ENCODE results near the gene RNF19B.
"Not testable (repeated sequence)": the region's sequence is repeated elsewhere in the genome, so short reads cannot be mapped to it uniquely, and the experiment has no call there.

The RNF19B gene

GRCh38 chr1:32934535-32934934, 30.1 kb downstream of the RNF19B start:
- in situ Hi-C loops (cut with MboI; ENCODE audit: low sequenced_read_pairs) = loop anchor here (10.0 kb wide), 1 partner anchor 150 kb away; the partner anchor contains the start of gene AZIN2

DNA sequence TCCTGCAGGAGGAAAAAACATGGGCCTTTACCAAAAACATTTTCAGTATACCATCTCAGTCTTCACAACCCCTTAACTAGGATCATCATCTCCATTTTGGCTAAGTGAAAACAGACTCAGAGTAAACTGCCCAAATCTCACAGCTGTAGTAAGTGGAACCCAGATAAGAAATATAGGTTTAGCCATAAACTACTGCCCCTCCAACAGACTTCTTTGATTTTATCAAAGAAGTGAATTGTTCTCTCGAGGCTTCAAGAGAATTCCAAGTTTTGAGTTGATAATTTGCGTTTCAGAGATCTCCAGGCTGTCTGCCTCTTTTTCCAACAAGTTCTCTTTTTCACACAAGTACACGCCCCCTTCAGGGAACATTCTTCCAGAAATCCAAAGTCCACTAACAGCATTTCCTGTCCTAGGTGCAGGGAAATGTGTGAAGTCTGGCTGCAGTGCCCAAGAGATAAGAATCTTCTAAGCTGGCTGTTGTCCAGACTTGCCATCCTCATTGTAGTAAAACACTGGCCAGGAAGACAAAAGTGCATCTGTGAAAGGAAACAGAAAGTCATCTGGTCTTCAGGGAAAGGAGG, 30.8 kb downstream of the RNF19B start:
- in situ Hi-C loops (cut with MboI; ENCODE audit: low sequenced_read_pairs) = loop anchor here (10.0 kb wide), 1 partner anchor 151 kb away; the partner anchor contains the start of gene AZIN2

GRCh38 chr1:32931760-32932159, 32.8 kb downstream of the RNF19B start:
- in situ Hi-C loops (cut with MboI; ENCODE audit: low sequenced_read_pairs) = loop anchor here (10.0 kb wide), 1 partner anchor 153 kb away; the partner anchor contains the start of gene AZIN2

DNA sequence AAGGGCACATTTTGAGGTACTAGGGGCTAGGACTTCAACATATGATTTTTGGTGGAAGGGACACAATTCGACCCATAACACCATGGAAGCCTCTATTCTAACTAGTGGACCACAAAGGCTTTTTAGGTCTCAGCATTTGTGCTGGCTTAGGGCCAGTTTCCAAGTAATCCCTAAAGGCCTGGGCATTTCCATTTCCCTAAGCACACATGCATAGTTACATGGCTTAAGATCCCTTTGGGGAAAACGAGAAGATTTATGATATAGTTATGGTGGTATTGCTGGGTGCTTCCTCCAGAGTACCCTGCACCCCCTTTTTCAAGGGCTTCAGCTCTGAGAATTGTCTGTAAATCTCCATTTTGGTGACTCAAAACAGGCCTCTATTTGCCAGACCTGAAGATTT, 35.2 kb downstream of the RNF19B start:
- in situ Hi-C loops (cut with MboI; ENCODE audit: low sequenced_read_pairs) = no loop called here

- in situ Hi-C loops (cut with MboI; ENCODE audit: low sequenced_read_pairs) = no loop called here
Observed at GRCh38 chr1:32928715-32929114, 35.9 kb downstream of the RNF19B start.

DNA sequence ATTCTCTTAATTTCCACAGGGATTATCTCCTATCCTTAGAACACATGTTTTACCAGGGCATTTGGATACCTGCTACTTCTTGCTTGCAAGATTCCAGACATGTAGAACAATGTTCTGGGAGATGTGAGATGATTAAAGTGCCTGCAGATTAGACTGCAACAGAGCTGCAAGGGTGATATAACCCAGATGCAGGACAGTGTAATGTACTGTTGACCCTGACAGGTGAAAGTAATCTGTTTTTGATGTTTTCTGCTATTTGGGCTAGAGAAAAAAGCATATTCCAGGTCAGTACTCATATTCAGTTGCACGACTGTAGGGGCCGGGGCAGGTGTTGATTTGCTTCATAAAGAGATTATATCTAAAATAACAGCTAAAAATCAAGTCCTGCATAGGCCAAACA, 36.3 kb downstream of the RNF19B start:
- in situ Hi-C loops (cut with MboI; ENCODE audit: low sequenced_read_pairs) = no loop called here

DNA sequence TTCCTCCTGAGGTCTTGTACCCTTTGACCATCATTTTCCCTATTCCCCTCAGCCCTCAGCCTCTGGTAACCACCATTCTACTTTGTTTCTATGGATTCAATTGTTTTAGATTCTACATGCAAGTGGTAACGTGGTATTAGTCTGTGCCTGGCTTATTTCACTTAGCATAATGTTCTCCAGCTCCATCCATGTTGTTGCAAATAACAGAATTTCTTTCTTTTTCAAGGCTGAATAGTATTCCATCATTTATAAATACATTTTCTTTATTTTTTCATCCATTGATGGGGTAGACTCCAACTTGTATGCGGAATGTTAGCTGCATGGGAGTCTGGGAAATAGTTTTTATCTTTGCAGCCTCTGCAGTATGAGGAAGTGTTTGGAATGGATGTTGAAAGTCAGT, 37.2 kb downstream of the RNF19B start:
- in situ Hi-C loops (cut with MboI; ENCODE audit: low sequenced_read_pairs) = no loop called here

GRCh38 chr1:32926562-32926961, 38.0 kb downstream of the RNF19B start:
- in situ Hi-C loops (cut with MboI; ENCODE audit: low sequenced_read_pairs) = no loop called here

- in situ Hi-C loops (cut with MboI; ENCODE audit: low sequenced_read_pairs) = no loop called here
Observed at GRCh38 chr1:32925403-32926162, 39.0 kb downstream of the RNF19B start.

DNA sequence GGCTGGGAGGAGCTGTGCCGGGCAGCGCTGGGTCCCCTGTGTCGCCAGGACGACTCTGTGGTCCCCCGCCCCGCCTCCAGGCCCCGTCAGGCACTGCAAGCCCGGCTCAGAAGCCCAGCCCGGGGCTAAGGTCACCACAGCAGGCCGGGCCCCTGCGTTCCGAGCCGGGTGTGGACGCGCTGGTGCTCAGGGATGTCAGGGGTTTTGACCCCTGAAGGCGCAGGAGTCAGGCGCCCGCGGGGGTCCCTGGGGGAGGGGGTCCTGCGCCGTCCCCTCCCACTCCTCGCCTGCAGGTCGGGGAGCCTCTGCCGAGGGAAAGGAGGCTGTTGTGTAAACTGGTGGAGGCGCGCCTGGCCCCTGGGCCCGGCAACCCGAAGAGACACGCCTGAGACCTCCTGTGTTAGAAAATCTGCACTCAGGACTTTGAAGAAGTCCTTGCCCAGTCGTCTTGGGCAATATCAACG, 39.7 kb downstream of the RNF19B start:
- in situ Hi-C loops (cut with MboI; ENCODE audit: low sequenced_read_pairs) = no loop called here

DNA sequence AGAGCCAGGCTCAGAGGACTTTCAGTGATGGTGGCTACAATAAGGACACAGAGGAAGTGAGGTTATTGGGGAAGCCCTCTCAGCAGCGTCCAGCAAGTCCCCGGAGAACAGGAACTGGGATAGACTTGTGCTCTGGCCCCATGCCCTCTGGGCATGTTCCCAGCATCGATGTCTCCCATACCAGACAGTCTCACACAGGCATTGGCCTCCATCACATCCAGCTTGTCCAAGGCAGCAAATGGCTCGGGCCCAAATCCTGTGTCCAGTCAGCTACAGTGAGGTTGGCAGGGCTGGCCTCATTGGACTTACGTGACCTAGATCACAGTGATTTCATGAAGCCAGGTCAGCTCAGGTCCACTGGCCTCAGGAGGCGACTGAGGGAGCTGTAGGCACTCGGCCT, 43.8 kb downstream of the RNF19B start:
- in situ Hi-C loops (cut with MboI; ENCODE audit: low sequenced_read_pairs) = no loop called here

DNA sequence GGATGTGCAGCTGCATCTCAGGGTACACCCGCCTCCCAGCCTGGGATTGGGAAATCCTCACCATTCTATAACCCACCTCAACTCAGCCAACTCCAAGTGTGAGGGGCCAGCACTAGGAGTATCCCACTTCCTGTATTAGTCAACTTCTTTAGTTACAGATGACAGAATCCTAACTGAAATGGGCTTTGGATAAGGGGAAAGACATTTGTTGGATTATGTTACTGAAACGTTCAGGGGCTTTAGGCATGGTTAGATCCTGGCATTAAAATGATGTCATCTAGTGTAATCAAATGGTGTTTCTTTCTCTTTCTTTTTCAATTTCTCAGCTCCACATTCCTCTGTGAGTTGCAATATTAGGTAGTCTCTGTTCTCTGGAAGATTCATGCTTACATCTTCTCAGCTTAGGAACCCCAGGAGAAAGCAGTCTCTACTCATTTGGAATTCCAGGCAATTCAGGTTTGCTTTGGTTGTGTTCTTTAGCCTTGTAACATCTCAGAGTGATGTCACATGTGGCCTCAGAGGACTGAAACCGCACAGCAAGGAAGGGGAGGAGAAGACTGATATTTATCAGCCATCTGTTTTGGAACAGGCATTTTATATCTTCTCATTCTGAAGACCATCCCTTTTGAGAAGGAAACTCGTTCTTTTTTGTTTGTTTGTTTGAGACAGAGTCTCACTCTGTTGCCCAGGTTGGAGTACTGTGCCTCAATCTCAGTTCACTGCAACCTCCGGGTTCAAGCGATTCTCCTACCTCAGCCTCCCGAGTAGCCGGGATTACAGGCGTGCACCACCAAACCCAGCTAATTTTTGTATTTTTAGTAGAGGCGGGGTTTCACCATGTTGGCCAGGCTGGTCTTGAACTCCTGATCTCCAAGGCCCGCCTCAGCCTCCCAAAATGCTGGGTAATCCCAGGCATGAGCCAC, 44.5 kb downstream of the RNF19B start:
- in situ Hi-C loops (cut with MboI; ENCODE audit: low sequenced_read_pairs) = no loop called here

DNA sequence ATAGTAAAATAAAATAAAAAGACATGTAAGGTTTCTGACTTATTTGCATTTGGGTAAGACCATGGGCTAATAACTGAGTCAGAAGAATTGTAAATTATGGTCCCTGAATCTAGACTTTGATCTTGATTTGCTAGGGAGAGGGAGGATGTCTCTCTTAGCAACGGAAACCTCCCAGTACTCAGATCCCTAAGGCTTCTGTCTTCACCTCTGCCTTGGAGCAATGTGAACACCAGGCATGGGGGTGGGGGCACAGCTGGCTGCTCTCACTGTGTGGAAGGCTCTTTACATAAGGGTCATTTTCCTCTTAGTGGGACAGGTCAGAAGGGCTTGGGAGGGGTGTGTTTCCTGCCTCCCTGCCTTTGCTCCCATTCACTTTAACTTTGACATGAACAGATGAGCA, 46.4 kb downstream of the RNF19B start:
- in situ Hi-C loops (cut with MboI; ENCODE audit: low sequenced_read_pairs) = no loop called here

DNA sequence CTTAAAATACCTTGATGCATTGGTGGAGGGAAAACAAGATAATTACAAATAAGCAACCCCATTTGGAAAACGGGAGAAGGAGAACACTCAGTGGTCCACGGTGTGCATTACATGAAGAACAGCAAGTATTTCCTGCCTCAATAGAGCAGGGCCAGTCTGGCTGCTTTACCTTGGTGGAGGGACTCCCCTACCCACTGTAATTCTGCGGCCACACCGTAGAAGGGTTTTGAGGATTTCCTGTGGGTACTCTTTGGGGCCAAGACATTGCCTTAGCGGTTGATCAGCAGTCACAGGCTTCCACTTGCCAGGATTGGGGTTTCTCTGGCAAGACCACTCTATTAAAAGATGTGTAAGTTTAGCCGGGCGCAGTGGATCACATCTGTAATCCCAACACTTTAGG, 47.1 kb downstream of the RNF19B start:
- in situ Hi-C loops (cut with MboI; ENCODE audit: low sequenced_read_pairs) = no loop called here

- in situ Hi-C loops (cut with MboI; ENCODE audit: low sequenced_read_pairs) = no loop called here
Observed at GRCh38 chr1:32915766-32916706, 48.6 kb downstream of the RNF19B start.

GRCh38 chr1:32910319-32910718, 54.3 kb downstream of the RNF19B start:
- in situ Hi-C loops (cut with MboI; ENCODE audit: low sequenced_read_pairs) = no loop called here

DNA sequence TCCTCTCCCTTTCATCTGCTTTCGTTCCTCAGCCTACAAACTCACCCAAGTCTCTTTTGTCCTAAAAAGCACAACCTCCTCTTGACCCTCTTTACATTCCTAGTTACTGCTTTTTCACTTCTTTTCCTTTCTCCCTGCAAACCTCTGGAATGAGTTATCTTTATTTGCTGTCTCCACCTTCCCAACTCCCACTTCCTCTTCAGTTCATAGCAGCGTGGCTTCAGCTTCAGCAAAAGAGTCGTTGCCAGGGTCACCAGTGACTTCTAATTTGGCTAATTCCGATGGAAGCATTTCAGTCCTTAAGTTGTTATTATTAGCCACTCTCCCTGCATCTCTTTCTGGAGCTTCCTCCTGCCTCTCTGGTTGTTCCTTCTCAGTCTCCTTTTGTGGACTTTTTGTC, 57.2 kb downstream of the RNF19B start:
- in situ Hi-C loops (cut with MboI; ENCODE audit: low sequenced_read_pairs) = no loop called here

GRCh38 chr1:32906654-32907053, 58.0 kb downstream of the RNF19B start:
- in situ Hi-C loops (cut with MboI; ENCODE audit: low sequenced_read_pairs) = no loop called here

DNA sequence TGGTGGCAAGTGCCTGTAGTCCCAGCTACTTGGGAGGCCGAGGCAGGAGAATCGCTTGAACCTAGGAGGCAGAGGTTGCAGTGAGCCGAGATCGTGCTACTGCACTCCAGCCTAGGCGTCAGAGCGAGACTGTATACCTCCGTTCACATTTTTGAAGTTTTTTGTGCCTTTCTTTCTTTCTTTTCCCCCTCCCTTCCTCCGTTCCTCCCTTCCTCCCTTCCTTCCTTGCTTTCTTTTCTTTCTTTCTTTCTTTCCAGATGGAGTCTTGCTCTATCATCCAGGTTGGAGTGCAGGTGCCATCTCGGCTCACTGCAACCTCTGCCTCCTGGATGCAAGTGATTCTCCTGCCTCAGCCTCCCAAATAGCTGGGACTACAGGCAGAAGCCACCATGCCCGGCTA, 59.0 kb downstream of the RNF19B start:
- in situ Hi-C loops (cut with MboI; ENCODE audit: low sequenced_read_pairs) = not testable (repeated sequence)

GRCh38 chr1:32904797-32905196, 59.8 kb downstream of the RNF19B start:
- in situ Hi-C loops (cut with MboI; ENCODE audit: low sequenced_read_pairs) = no loop called here

Data from HL-60/S4 treated with retinoic acid at 250 ng/mL for 4 days and 3 days (cell line).